ENCODE data around the gene ZNF688.
"Not testable (repeated sequence)": the region's sequence is repeated elsewhere in the genome, so short reads cannot be mapped to it uniquely, and the experiment has no call there.

The ZNF688 gene

DNA sequence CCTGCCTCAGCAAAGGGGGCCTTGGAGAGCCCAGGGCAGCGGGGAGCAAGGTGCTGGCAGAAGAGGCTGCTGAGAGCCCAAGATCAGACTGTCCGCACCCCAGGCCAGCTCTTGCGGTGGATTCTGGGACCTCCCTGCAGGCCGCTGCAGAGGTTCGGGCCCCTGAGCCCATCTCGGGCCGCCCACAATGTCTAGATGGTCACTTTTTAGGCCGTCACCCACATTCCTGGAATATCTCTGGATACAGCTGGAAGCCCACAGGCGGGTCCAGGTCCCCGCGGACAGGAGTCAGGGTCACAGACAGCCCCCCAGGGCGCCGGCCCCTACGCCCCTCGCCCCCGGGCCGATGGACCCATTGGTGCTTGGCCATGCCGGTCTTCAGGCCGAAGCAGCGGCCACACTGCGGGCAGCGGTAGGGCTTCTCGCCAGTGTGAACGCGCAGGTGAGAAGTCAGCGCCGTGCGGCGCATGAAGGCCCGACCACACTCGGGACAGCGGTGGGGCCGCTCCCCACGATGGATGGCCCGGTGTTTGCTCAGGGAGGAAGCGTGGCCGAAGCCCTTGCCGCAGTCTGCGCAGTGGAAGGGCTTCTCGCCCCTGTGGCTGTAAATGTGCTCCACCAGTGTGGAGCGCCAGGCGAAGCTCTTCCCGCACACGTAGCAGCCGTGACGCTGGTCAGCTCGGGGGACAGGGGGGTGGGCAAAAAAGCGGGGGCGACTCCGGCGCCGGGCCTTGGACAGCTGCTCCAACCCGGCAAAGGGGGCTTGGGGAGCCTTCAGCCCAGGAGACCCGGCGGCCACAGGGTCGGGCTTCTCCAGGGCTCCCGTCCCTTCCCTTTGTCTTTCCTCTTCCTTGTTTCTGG, 39.0 kb downstream of the ZNF688 start:
- no peak for DNase-seq

GRCh38 chr16:30530163-30531037, 41.1 kb downstream of the ZNF688 start:
- DNase-seq: no peak

- no peak for DNase-seq
Measured at GRCh38 chr16:30528799-30529457, 42.6 kb downstream of the ZNF688 start.

- DNase-seq: peak in 1 of 4 experiments; percentile 8
Measured at GRCh38 chr16:30527635-30528178, 43.8 kb downstream of the ZNF688 start.

GRCh38 chr16:30526823-30527634, 44.5 kb downstream of the ZNF688 start:
- peak; percentile 55 to 77 (median 68) for DNase-seq

GRCh38 chr16:30526137-30526822, 45.2 kb downstream of the ZNF688 start, which contains the start of gene ZNF768:
TSS of gene ZNF768 (minus strand) at chr16:30526566. CDS start at chr16:30526413, 153 bp downstream.
- peak in 2 of 4 experiments; percentile 9 to 36 for DNase-seq

DNA sequence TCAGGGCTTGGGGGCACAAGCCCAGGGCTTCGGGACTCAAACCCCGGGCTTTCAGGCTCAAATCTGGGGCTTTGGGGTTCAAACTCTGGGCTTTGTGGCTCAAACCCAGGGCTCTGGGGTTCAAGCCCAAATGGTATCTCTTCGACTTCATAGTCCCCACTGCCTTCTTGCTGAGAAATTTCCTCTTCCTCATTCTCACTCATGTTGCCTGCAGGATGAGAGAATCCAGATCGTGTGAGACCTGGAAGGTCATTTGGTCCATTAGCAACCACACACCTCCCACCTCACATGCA, 45.7 kb downstream of the ZNF688 start:
- DNase-seq: no peak

DNA sequence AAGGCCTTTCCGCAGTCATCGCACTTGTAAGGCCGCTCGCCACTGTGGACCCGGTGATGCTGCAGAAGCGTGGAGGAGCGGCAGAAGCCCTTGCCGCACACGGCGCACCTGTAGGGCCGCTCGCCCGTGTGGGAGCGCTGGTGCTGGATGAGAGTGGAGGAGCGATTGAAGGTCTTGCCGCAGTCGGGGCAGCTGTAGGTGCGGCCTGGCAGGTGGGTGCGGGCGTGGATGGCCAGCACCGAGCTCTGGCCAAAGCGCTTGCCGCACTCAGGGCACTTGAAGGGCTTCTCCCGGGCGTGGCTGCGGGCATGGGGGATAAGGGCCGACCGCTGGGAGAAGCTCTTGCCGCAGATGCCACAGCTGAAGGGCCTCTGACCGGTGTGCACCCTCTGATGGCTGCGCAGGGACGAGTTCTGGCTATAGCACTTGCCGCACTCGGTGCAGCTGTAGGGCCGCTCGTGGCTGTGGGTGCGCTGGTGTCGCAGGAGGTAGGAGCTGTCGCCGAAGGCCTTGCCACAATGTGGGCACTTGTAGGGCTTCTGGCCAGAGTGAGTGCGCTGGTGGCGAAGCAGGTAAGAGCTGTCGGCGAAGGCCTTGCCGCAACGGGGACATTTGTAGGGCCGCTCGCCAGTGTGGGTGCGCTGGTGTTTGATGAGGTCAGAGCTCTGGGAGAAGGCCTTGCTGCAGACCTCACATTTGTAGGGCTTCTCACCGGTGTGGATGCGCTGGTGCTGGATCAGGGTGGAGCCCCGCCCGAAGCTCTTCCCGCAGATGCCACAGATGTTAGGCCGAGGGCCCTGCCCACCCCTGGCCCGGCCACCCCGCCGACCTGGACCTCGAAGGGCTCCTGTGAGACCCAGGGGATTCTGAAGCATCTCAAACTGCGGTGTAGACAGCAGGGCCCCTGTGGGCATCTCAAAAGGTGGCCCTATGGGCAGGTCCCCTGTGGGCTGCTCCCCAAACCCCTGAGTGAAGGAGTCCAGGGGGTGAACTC, 46.6 kb downstream of the ZNF688 start:
- DNase-seq: no peak

DNA sequence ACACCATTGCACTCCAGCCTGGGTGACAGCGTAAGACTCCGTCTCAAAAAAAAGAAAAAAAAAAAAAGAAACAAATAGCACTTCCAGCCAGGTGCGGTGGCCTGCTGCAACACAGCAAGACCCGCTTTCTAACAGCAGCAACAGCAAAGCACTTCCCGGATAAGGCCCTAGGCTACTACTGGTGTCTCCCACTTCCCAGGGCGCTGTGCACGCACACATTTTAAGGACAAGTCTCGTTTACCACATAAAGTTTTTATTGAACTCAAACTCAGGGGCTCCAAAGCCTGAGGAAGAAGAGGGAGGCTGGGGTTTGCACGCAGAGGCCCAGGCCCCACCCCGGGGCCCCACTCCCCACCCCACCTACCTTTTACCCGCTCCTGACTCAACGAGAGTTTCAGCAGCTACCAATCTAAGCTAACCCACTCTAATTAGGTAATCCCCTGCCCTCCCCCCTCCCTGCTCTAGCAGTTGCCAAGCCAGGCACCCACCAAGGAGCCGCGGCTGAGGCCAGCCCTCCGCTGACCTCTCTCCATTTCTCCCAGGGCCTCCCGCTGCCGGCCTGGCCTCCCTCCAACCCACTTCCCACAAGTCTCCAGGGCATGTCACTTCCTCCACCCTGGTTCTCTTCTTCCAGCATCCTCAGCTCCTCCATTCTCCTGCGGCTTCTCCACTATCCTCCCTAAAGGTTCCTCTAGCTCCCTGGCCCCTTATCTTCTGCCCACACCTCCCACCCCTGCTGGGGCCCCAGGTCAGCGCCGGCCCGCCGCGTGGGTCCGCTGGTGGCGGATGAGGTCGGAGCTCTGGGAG, 47.5 kb downstream of the ZNF688 start:
- no peak for DNase-seq

DNA sequence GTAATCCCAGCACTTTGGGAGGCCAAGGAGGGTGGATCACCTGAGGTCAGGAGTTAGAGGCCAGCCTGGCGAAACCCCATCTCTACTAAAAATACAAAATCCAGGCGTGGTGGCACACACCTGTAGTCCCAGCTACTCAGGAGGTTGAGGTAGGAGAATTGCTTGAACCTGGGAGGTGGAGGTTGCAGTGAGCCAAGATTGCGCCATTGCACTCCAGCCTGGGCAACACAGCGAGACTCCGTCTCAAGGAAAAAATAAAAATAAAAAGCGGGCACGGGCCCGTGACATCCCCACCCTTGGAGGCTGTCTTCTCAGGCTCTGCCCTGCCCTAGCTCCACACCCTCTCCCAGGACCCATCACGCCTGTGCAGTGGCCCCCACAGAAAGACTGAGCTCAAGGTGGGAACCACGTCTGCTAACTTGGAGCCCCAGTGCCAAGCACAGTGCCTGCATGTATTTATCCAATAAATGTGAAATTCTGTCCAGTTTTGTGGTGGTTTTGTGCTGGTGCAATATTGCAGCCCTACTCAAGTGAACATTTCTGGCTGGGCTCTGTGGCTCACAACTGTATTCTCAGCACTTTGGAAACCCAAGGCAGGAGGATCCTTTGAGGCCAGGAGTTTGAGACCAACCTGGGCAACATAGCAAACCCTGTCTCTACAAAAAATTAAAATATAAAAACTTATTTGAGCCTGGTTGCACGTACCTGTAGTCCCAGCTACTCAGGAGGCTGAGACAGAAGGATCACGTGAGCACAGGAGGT, 48.6 kb downstream of the ZNF688 start:
- DNase-seq: not testable (repeated sequence)

- DNase-seq: no peak
Measured at GRCh38 chr16:30521873-30522641, 49.5 kb downstream of the ZNF688 start.

- no peak for DNase-seq
Measured at GRCh38 chr16:30521476-30521872, 50.0 kb downstream of the ZNF688 start.
